HG02973 (cell line): ENCODE data around the gene PRDM11.

Experiments
- ATAC-seq: cut with Tn5 transposase; IDR thresholded peaks from one replicate; pipeline ENCODE4 v1.9.1; 2021; ENCODE audit warnings: moderate library complexity; ENCODE audit not compliant: unreplicated experiment

The PRDM11 gene

DNA sequence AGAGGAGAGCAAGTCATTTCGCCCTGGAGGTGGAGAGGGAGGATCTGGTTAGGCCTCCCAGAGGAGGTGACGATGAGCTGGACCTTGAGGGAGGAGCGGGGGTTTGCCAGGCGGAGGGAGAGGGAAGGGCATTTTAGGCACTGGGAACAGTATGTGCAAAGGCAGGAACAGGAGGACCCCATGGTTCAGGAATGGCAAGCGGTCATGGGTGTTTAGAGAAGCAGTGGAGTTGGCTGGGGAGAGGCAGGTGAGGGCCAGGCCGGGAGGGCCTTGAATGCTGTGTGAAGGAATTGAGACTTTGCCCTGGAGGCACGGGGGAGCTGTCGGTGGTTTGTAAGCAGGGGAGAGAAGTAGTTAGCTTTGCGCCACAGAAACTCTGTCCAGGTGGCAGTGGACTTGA is 10.3 kb downstream of the PRDM11 start:
- no peak for ATAC-seq

DNA sequence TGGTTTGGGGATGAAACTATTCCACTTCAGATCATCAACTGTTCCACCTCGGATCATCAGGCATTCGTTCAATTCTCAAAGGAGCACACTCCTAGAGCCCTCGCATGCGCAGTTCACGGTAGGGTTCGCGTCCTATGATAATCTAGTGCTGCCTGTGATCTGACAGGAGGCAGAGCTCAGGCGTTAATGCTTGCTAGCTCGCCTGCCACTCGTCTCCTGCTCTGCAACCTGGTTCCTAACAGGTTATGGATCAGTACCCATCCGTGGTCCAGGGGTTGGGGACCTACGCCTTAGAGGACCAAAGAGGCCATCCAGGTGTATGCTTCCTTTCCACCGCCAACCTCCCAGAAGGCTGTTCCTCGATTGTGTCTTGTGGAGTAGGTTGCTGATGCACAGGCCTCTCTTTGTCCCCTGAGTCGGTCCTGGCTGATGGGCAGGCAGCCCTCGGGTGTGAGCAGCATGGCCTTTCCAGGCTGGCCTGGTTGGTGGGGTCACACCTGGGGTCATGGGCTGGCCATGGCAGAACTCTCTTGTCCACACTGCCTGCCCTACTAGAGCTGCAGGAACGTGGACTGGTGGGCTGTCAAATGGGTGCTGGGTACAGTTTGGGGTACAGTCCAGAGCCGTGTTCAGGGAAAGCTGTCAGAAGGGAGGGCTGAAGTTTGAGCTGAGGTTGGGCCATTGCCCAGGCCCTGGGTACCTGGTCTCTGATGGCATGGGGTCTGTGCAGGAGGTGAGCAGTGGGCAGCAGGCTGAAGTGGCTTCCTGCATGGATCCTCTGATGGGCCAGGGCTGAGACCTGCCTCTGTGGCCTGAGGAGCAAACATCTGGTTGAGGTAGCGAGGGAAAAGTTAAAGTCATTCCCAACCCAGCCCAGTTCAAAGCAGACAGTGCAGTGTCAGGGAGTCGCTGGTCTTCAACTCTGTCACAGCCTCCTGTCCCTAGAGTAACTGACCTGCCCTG is 11.1 kb downstream of the PRDM11 start:
- ATAC-seq = no peak

- ATAC-seq = no peak
Observed at GRCh38 chr11:45158210-45158731, 11.8 kb downstream of the PRDM11 start.

DNA sequence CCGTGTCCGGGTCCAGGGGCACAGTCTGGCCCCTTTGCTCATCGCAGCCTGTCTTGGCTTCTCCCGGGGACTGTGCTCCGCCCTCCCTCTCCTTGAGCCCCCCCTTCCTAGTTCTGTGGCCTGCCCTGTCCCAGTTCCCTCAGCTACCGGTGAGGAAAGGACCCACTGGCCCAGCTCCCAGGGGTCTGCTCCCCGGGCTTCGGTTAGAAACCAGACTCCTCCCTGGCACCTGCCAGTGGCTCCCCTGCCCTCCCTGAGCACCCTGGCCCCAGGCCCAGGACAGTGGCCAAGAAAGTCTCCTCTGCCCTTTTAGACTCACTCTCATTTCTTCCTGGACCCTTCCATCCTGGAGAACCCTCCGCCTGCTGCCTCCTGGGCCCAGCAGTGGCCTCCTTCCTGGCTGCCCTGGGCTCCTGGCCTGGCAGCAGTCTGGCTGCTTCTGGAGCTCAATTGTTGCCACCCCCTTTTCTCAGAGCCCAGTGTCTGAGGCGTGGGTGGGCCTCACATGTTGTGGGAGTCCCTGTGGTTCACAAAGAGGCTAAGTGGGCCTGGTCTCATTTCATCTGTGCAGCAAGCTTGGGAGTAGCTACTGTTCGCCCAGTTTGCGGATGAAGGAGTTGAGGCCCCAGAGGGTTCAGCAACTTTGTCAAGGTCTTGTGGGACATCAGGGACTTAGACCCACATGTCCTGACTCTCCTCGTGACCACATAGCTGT is 12.6 kb downstream of the PRDM11 start:
- ATAC-seq = no peak

DNA sequence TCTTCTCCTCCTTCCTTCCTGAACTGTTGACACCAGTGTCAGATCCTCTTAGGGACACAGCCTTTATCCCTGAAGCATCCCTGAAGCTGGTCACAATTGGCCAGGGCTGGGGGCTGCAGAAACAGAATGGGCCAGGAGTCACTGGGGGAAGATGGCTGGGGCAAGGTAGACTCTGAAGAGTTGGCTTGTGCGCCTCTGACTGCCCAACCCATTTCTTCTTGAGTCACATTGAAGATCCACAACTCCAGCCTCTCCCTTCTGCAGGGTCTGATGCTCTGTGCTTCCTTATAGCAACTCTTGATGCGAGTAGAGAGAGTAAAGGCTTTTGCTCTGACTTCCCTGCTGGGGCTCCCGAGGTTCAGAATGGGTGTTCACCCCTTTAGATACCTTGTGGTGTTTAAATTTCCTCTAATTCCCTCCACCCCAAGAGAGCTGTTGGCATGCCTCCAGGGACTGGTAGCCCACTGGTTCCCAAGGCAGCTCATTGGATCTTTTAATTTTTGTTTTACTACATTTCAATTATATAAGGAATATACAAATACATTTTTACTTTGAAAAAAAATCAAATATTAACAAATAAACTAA is 13.4 kb downstream of the PRDM11 start:
- no peak for ATAC-seq

DNA sequence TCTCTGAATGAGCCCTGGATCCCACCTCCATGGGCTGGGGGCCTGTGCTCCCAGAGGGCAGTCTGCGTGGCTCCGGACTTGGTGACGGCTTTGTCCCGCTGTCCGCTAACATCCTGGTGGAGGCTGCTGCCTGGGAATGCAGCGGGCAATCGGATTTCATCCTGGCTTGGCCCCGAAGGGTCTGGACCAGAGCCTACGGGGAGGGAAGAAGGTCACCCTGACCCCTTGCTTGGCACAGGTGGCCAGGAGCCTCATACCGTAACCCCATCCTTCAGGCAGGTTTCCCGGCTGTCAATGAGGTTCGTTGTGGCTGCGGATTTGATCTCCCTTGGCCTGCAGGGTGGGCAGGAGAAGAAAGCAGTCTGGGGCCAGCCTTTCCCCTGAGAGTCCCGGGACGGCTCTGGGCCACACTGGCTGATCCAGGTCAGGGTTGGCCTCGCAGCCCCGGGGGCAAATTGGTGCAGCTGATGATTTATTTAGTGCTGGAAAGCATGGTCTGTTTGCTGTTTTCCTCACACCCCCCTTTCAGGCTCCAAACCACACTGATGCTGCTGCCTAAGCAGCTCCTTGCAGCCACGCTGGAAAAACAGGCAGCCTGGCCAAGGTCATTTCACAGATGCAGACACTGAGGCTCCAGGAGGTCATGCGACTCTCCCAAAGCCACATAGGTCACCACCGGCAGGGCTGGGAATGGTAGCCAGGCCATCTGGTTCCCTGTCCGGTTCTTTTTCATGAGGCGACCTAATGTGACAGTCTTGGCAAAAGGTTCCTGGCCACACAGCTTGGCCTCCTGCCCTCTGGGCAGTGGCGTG is 15.0 kb downstream of the PRDM11 start:
- ATAC-seq = no peak

GRCh38 chr11:45162064-45162375 is 15.6 kb downstream of the PRDM11 start:
- no peak for ATAC-seq

DNA sequence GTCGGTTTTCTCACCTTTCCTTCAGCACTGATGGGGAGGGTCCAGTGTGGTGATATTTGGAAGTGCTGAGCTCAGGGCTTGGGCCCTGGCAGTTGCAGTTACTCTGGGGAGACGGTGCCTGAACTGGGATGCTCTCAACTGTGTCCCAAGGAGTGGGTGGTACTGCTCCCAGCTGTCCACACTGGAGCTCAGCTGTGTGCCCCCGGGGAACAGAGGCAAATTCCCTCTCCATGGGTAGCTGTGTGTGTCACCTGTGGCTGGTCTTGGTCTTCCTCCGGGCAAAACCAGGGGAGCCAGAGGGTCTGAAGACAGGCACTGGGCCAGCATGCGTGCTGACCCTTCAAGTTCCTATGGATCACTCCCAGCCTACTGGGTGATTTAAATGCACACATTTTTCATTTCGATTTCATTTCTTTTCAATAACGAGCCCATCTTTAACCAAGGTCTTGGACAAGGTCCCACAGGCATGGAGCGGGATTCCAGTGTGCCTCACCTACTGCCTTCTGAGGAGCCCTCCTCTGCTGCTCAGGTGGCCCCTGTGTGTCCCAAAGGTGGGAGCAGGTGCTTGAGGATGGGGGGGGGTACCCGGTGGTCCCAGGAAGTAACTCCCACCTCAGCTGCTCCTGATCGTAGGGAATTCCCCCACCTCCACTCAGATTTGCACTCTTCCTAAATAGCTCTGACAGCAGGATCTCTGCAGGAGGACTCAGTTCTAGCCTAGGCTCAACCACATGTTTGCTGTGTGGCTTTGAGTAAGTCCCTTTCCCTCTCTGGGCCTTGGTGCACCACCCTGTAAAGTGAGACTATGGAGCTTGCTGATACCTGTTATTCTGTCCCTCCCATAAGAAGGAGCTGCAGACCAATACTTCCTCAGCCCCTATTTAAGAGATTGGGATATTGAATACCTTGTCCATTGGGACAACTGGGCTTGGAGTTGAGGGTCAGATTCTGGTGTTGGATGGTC is 16.8 kb downstream of the PRDM11 start:
- no peak for ATAC-seq

DNA sequence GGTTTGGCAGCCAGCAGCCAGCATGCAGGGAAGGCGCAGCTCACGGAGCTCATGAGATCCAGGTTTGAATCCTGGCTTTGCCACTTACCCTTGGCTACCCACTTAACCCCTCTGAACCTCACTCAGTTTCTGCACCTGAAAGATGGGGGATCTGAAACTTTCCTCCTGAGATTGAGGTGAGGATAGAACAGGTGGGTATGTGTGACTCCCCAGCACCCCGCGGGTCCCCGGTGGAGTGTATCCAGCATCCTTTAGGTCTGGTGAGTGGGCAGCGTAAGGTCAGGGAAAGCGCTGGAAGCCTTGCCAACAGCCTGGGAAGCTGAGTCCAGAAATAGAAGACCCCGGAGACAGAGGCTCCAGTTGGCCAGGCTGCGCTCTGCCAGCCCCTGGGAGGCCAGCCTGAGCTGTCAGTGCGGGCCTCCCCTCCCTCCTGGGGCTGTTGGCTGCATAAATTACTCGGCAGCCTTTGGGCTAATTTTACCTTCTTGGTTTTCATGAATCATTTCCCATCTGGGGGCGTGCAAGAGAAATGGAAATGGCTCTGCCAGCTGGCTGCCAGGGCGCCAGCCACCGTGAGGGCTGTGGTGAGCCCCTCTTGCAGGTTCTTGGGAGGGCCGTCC is 17.6 kb downstream of the PRDM11 start:
- ATAC-seq = no peak

DNA sequence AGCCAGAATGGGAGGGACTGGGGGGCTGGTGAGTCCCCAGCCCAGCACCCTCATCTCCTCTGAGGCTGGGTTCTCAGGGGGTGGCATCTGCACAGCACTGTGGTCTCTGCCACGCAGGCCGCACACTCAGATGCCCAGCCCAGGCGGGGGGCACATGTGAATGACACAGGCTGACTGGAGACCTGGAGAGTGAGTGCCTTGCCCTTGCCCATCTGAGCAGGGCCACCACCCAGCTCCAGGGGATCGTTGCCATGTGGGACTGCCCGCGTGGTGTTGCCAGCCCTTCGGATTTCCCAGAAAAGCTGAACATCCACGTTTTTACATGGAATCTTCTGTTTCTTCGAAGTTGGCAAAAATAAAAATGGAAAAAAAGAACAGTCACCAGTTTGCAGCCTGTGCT is 18.9 kb downstream of the PRDM11 start:
- ATAC-seq = no peak

DNA sequence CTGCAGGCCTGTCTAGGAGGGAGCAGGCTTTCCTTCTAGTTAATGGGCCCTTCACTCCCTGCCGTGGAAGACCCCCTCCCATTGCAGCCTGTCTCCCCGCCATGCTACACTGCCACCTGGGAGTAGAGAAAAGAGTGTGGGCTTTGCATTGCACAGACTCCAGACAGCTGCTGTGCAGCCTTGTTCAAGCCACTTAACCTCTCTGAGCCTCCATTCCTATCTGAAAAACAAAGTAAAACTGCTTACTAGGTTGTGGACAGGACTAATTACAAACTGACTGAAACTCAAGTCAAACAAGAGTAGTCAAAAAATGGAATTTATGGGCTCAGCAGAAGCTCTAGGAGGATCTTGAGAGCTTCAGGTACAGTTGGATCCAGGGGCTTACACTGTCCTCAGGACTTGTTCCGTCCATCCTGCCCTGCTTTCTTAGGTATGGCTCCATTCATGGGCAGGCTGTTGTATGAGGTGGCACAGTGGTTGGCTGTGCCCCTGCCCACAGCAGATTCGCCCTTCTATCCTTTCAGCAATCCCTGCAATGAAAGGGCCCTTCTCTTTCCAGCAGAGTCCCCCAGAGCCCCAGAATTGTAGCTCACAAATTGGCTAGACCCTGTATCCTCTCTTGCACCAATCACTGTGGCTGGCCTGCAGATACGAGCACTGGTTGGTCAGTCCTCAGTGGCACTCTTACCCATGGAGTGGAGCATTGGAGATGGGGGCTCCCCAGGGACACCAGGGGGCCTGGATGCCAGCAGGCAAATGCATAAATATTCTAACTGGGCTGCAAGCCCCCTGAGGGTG is 19.6 kb downstream of the PRDM11 start:
- no peak for ATAC-seq

DNA sequence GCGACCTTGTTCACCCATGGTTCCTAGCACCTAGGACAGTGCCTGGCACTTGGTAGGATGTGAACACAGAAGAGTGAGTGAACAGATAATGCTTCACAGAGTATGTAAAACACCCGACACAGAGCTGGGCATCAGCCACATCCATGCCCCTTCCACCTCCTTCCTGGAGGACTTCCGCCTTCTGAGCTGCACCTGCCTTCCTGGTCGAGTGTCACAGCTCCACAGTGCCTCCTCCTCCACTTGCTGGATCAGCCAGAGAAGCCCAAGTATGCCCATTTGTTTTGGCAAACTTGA is 20.1 kb downstream of the PRDM11 start:
- no peak for ATAC-seq

- no peak for ATAC-seq
Observed at GRCh38 chr11:45167283-45167682, 20.8 kb downstream of the PRDM11 start.

DNA sequence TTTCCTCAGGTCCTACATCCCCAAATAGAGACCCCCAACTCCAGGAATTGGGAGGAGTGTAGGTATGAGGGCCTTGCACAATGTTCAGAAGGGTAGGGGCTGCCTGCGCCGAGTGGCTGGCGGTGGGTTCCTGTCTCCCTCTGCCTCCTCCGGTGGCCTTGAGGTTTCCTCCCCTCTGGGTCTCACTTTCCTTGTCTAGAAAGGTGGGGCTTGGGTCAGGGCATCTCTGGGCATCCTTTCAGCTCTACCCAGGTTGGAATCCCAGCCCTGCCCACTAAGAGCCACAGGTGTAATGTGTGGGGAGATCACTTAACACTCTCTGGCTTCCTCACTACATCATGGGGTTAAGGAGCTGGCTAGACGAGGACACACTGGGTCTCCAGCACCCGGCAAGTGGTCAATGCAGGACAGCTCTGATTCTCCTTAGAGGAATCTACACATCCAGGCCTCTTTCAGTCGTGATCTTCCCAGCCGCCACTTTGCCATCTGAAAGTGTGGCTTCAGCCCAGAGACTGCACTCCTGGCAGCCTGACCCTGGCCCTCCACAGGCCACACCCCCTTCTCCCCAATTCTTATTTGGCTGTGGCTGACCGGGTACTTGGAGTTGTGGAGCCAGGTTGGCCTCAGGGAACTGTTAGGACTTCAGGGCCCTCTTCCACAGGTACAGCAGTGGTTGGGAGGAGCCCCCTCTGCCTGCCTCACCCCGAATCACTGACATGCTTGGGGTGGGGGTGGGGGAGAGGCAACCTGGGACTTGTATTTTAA is 22.1 kb downstream of the PRDM11 start:
- ATAC-seq = no peak

- ATAC-seq = no peak
Observed at GRCh38 chr11:45169310-45170072, 23.1 kb downstream of the PRDM11 start.

GRCh38 chr11:45170484-45170883 is 24.0 kb downstream of the PRDM11 start:
- ATAC-seq = no peak

DNA sequence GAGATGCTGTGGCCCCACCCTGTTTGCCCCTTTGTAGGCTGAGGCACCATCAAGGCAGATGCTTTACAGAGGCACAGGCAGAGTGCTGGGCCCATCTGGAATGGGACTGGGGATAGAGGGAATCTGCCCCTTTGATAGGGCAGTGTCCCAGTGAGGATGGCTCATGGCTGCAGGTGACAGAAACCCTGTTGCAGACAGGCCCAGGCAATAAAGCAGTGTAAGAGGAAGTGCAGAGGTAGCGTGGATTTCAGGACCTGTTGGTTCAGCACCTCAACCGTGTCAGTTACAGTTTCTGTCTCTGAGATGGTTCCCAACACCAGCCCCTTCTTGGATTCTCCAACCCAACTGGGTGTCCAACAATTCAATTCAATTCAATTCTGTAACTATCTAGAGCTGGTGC is 25.1 kb downstream of the PRDM11 start:
- ATAC-seq = no peak
